HepG2 (cell line): ENCODE data around the gene CPNE1. TPM values are rescaled to one million over a fixed set of nuclear protein-coding genes. Genes with fewer than 3 reads are reported as not detected.

Experiments
- ATAC-seq: fragments of 200-7000 bp; cut with Tn5 transposase; 3 replicates; pipeline ENCODE4 v1.9.1; 2020; ENCODE audit warnings: mild to moderate bottlenecking, moderate library complexity
- BruUV-seq: library from RNA; stranded (reverse); fragments of 400-500 nt; replicated peaks from 2 replicates; lab custom pipeline; 2021; lab: Mats Ljungman, UMichigan
- CTCF ChIA-PET: fragments of 300-600 bp; formaldehyde crosslinking; extraction: SDS; loops from one replicate; lab custom pipeline; 2021; ENCODE audit warnings: low total read pairs, inconsistent platforms, low intra/inter-chr PET ratio; lab: Yijun Ruan, JAX
- POLR2A ChIA-PET: fragments of 350-600 bp; sonication (Branson Sonifier 250); formaldehyde crosslinking; loops from one replicate; lab custom pipeline; 2020; ENCODE audit warnings: antibody characterized with exemption, inconsistent platforms; lab: Yijun Ruan, JAX
- DNase-seq: peaks from one replicate; pipeline ENCODE4 v3.0.0-alpha.2; 2015; ENCODE audit warnings: low spot score
- FAIRE-seq: peaks from 3 replicates; lab custom pipeline; 2011; peaks lifted over from hg19 to GRCh38; lab: Jason Lieb, UNC
- H2AFZ ChIP-seq: one replicate; pipeline ENCODE4 v1.6.1; 2011; ENCODE audit warnings: low read length, inconsistent platforms
- H3K27ac ChIP-seq: fragments of 300-600 bp; 3 replicates; pipeline ENCODE4 v1.8.0; 2011; ENCODE audit warnings: mixed run types, mild to moderate bottlenecking, mixed read lengths, low read length, inconsistent platforms; ENCODE audit not compliant: insufficient read depth; ENCODE audit errors: extremely low read length
- H3K27me3 ChIP-seq, 2 experiments: fragments of 200-600 bp in 1 of 2; 2 replicates in 1 of 2; 3 replicates in 1 of 2; pipeline versions ENCODE4 v1.6.0 to v1.8.0; 2011; ENCODE audit warnings: low read length in 2 of 2, mild to moderate bottlenecking in 2 of 2, moderate library complexity in 2 of 2, inconsistent platforms in 1 of 2; ENCODE audit not compliant: insufficient read depth in 2 of 2, control insufficient read depth in 1 of 2
- H3K36me3 ChIP-seq, 2 experiments: fragments of 200-600 bp in 1 of 2; replicated peaks in 1 of 2; 2 replicates in 1 of 2; 3 replicates in 1 of 2; pipeline versions ENCODE4 v1.5.1 to v1.8.0; 2011; ENCODE audit warnings: low read length in 2 of 2, inconsistent platforms in 1 of 2; ENCODE audit not compliant: insufficient read depth in 2 of 2, control insufficient read depth in 1 of 2
- H3K4me1 ChIP-seq: 2 replicates; pipeline ENCODE4 v1.5.1; 2012; ENCODE audit warnings: low read length, inconsistent platforms; ENCODE audit not compliant: insufficient read depth
- H3K4me2 ChIP-seq: 2 replicates; pipeline ENCODE4 v1.6.0; 2011; ENCODE audit warnings: low read depth, low read length, inconsistent platforms
- H3K4me3 ChIP-seq, 3 experiments: fragments of 200-600 bp in 1 of 3; sonication (generic), shearing (Covaris generic) in 1 of 3; replicated peaks in 1 of 3; 2 replicates each; pipeline ENCODE4 v1.5.1; 2011 to 2016; ENCODE audit warnings: low read length in 3 of 3, inconsistent platforms in 2 of 3, low read depth in 2 of 3, mild to moderate bottlenecking in 2 of 3, control low read depth in 1 of 3, mixed read lengths in 1 of 3; ENCODE audit not compliant: insufficient read depth in 1 of 3
- H3K79me2 ChIP-seq: one replicate; pipeline ENCODE4 v1.6.1; 2011; ENCODE audit warnings: low read length, inconsistent platforms; ENCODE audit not compliant: insufficient read depth
- H3K9ac ChIP-seq: 2 replicates; pipeline ENCODE4 v1.6.0; 2011; ENCODE audit warnings: mild to moderate bottlenecking, low read depth, low read length, inconsistent platforms; ENCODE audit not compliant: insufficient read depth
- H3K9me3 ChIP-seq: 2 replicates; pipeline ENCODE4 v1.5.1; 2012; ENCODE audit warnings: mild to moderate bottlenecking, low read length
- H4K20me1 ChIP-seq: 2 replicates; pipeline ENCODE4 v1.6.0; 2011; ENCODE audit warnings: inconsistent platforms, mild to moderate bottlenecking, low read length, moderate library complexity; ENCODE audit not compliant: insufficient read depth
- ELK4 ChIP-seq: sonication (generic); formaldehyde crosslinking; IDR thresholded peaks from 2 replicates; pipeline ENCODE4 v1.9.0; 2021; ENCODE audit warnings: missing genetic modification reagents, borderline replicate concordance
- FIP1L1 ChIP-seq: fragments of 200-400 bp; formaldehyde crosslinking; IDR thresholded peaks from 2 replicates; pipeline ENCODE4 v1.6.1; 2018; ENCODE audit warnings: low read depth, mild to moderate bottlenecking, low read length, moderate library complexity, borderline replicate concordance; ENCODE audit not compliant: insufficient read depth
- JUN ChIP-seq: sonication (generic); formaldehyde crosslinking; IDR thresholded peaks from 2 replicates; pipeline ENCODE4 v1.4.0; 2020; ENCODE audit warnings: mild to moderate bottlenecking, missing genetic modification reagents
- MAFK ChIP-seq, 2 experiments: IDR thresholded peaks in 1 of 2; conservative IDR thresholded peaks in 1 of 2; 2 replicates each; pipeline ENCODE4 v1.6.1; 2011; ENCODE audit warnings: improper control_type of control experiment in 2 of 2, low read length in 2 of 2
- ZBTB2 ChIP-seq: sonication (generic); formaldehyde crosslinking; IDR thresholded peaks from 2 replicates; pipeline ENCODE4 v1.8.0; 2022; ENCODE audit warnings: low read depth, missing genetic modification reagents
- ZNF343 ChIP-seq: sonication (generic); formaldehyde crosslinking; IDR thresholded peaks from 2 replicates; pipeline ENCODE4 v1.4.0; 2020; ENCODE audit warnings: mild to moderate bottlenecking, missing genetic modification reagents
- WGBS: methylation state at CpG from one replicate; pipeline ENCODE4 v1.1.6; 2017; ENCODE audit warnings: low lambda C conversion rate; 5-methylcytosine and 5-hydroxymethylcytosine counted together
- in situ Hi-C: cut with HindIII; loops from 2 replicates; pipeline ENCODE4 v1.10.0; 2017; ENCODE audit warnings: low pct_unique_long_range_greater_than_20kb; ENCODE audit not compliant: extremely low pct_ligation_motif_present
- intact Hi-C: fragments of 100-400 bp; cut with micrococcal nuclease; formaldehyde crosslinking; loops from one replicate; pipeline ENCODE4 v1.10.0; 2022; ENCODE audit not compliant: unreplicated experiment
- polyA plus RNA-seq, 8 experiments: library from polyadenylated mRNA; depleted of rRNA in 3 of 8; stranded (reverse) in 7 of 8; unstranded in 1 of 8; fragments of >200 nt; fragmentation: Illumina TruSeq in 4 of 8; extraction: Trizol in 4 of 8; gene quantifications; 2 replicates each; pipeline versions ENCODE4 v1.2.1 to v1.2.3, GENCODE V29; 2011 to 2016; ENCODE audit warnings: low read depth in 4 of 8, missing spikeins in 1 of 8, mixed read lengths in 1 of 8; ENCODE audit not compliant: insufficient read depth in 1 of 8
- total RNA-seq, 5 experiments: library from RNA; depleted of rRNA; stranded (reverse); fragments of >200 nt; fragmentation: Illumina TruSeq; extraction: Trizol; gene quantifications; 2 replicates each; pipeline ENCODE4 v1.2.3, GENCODE V29; 2016; ENCODE audit warnings: low read depth in 1 of 5

Gene CPNE1
- total and polyA plus RNA-seq, 2 of the 13 experiments (the other 11 are each of a cell fraction or from before 2014, with no cell fraction given): 408 to 431 TPM

GRCh38 chr20:35592339-35592974, 72.2 kb downstream of the CPNE1 start:
- 6% methylated on average over 2 of the region's 2 CpGs for WGBS
- no peak overlapping the region for H3K4me2 ChIP-seq
- FAIRE-seq (no peak), DNase-seq (no peak), ATAC-seq (no peak)
- intact Hi-C loops: no loop called here
- ChIA-PET CTCF (no interaction called here), POLR2A (no interaction called here)
- peaks cover 1% of the 10 kb centered on the region; the same call in 1 of the 2 replicates for H3K4me1 ChIP-seq
- no peaks in the 10 kb centered on the region for H4K20me1 ChIP-seq
- no peak overlapping the region for H2AFZ ChIP-seq
- no peak overlapping the region for H3K9ac ChIP-seq
- H3K4me3 ChIP-seq: no peak overlapping the region
- peaks cover 0 to 11% of the 10 kb centered on the region in 2 experiments; a peak in 2 of 5 replicates for H3K27me3 ChIP-seq
- BruUV-seq: no TSS peak
- TF ChIP-seq JUN (CRISPR knock-in tag) (no peak), ELK4 (CRISPR knock-in tag) (no peak), ZBTB2 (CRISPR knock-in tag) (no peak), FIP1L1 (no peak), ZNF343 (CRISPR knock-in tag) (no peak), MAFK (conservative IDR thresholded peaks at IDR 0.05 in 1 of 2, IDR thresholded peaks at IDR 0.05 in 1 of 2; ENCODE audit: low read length in 2 of 2) (no peak)
- in situ Hi-C loops: no loop called here
- H3K9me3 ChIP-seq: no peaks in the 10 kb centered on the region
- H3K36me3 ChIP-seq: no peaks in the 10 kb centered on the region
- H3K27ac ChIP-seq: no peak overlapping the region
- no peaks in the 10 kb centered on the region for H3K79me2 ChIP-seq
